NT2/D1 (cell line): ENCODE measurements around the gene IFI27L1.

Source experiments
- SUZ12 ChIP-seq: IDR thresholded peaks from 2 replicates; pipeline ENCODE4 v1.6.1; 2011; ENCODE audit not compliant: insufficient read length, insufficient read depth; ENCODE audit errors: extremely low read depth
- YY1 ChIP-seq: IDR thresholded peaks from 2 replicates; pipeline ENCODE4 v1.6.1; 2011; ENCODE audit not compliant: insufficient read length, insufficient read depth
- ZNF274 ChIP-seq: IDR thresholded peaks from 2 replicates; pipeline ENCODE4 v1.6.1; 2011; ENCODE audit warnings: mild to moderate bottlenecking, low read depth, low read length

DNA sequence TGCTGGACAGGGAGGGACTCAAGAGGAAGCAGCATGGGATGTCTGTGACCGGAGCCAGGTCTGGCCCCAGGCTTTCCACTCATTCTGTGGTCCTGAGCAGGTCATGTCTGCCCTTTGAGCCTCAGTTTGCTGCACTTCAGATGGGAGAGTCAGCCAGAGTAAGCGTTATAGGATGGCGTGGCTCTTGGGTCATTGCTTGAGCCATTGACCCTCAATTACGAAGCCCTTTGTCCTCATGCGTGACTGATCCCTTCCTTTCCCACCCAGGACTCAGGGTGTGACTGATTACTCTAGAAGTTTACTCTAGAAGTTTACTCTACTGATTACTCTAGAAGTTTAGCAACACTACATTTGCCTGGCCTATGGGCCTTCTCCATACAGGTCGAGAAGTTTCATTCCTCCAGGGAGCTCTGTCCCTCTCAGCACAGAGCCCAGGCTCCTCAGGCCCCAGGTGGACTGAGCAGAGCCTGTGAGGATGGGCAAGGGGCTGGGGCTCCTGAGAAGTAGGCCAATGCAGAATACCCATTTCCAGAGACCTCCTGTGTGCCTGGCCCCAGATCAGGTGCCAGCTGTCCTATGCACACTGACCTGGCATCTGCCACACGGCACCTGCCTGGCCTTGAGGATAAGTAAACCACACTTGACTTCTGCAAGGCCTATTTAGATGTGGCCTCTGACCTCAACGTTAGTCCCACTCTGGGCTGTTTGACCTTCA lies 21.8 kb downstream of the IFI27L1 start:
- no peak for TF ChIP-seq YY1
- no peak for TF ChIP-seq ZNF274
- no peak for TF ChIP-seq SUZ12
